Stimulated activated CD4-positive, alpha-beta T cell treated with anti-CD3 and anti-CD28 coated beads, Interleukin-1b, Interleukin-23, amount 100 ng/mL, for 4 hours (primary cell): ENCODE results near the gene DEFB132.
"Not testable (repeated sequence)": the region's sequence is repeated elsewhere in the genome, so short reads cannot be mapped to it uniquely, and the experiment has no call there.

ENCODE experiments used
- DNase-seq, 2 donors: peaks; one replicate each; pipeline ENCODE4 v3.0.0-alpha.2; 2020; ENCODE audit warnings: low read depth in 2 of 2

DEFB132 gene, protein sequence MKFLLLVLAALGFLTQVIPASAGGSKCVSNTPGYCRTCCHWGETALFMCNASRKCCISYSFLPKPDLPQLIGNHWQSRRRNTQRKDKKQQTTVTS

DNA sequence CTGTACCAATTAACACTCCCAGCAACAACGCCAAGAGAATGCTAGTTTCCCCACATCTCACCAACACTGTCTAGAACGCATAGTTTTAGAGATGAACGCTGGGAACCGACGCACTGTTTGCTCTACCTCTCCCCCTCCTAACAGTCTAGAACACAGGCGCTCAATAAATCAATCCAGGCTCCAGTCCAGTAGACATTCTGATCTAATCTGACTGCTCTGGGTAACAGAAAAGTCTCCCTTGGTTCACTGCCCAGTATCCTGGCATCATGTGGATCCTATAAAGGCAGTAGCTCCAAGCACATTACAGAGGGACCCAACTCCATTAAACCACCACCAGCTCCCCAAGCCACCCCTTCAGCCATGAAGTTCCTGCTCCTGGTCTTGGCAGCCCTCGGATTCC is at the start of gene DEFB132:
Gene DEFB132 (plus strand): TSS at position 306 of the 400 bp plus-strand sequence. CDS start 55 bp downstream, at position 361.
- no peak for DNase-seq

- no peak for DNase-seq
Observed at GRCh38 chr20:208942-209566, 48.5 kb upstream of the DEFB132 start.

DNA sequence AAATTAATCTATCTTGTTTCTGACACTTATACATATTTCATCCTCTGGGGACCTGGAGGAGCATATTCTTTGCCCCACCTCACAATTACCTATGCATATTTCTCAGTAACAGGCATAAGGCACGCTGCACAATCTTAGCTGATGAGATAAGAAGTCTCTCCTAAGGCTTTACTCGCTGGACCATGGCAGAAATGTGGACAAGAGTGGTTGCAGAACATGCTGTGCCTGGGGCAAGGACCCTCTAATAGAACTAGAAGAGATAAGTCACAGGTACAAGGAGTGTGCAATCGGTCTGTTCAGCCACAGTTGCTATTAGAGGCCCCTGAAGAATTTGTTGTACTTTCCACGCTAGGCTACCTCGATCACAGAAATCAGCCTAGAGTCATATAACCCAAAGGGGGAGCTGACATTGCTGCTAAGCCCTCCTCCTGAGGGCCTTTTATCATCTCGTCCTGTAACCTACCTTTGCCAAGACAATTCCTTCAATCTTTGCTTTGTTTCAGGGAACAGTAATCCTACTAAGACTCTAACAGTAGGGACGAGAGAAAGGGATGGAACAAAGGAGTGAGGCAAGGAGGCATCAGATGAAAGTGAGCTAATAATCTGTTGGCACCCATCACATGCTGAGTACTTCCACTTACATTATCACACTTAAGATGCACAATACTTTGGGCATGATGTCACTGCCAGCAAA is 46.6 kb upstream of the DEFB132 start:
- DNase-seq, result no peak

DNA sequence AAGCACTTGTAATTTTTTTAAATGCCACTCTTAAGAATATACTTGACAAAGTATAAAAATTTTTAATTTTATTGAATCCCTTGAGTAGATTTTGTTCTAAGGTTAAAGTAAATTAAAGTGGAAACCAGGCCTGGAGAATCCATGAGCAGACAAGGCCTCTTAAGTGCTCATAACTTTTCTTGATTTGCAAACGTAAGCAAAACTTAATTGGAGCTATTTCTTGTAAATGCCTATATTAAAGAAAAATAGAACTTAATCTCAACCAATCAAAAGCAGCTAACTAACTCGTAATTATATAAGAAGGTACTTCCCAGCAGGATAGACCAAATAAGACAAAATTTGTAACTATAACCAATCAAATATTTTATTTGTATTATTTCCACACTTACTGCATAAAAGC is 43.1 kb upstream of the DEFB132 start:
- DNase-seq, result no peak

DNA sequence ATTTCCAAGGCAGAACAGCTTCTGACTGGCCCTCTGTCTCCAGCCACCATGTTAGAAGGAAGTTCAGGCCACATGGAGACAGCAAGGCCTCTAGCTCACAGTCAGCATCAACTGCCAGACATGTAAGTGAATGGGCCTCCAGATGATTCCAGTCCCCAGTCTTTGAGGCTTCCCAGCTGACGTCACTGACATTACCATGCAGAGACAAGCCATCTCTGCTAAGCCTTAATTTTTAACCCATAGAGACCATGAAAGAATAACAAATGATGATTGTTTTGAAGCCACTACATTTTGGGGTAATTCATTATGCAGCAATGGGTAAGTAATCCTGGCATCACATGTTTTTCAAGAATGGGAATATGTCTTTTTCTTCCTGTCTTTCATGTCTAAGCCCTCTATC is 41.7 kb upstream of the DEFB132 start:
- DNase-seq, result no peak

GRCh38 chr20:217266-217665 is 40.3 kb upstream of the DEFB132 start:
- DNase-seq, result no peak

DNA sequence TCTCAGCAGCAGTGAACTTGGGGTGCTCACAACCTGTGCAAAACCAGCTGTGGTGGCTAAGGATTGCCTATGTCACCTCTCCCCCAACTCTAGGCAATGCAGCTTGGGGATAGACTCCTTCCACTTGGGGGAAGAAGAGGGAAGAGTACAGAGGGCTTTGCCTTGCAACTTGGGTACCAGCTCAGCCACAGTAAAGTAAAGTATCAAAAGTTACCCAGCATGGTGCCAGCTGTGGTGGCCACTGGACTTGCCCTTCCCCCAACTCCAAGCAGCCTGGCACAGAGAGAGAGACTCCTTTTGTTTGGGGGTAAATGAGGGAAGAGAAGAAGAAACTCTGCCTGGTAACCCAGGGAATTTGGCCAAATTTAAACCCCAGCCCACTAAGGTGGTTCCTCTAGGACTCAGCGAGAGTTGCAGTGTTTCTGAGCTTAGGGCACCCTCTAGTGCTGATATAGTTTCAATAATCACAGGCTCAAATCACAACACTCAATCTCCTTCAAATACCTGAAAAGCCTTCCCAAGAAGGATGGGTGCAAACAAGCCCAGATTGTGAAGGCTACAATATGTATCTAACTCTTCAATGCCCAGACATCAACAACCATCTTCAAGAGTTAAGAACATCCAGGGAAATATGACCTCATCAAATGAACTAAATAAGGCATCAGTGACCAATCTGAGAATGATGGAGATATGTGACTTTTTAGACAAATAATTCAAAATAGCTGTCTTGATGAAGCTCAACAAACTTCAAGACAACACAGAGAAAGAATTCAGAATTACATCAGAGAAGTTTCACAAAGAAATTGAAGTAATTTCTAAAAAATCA is 38.0 kb upstream of the DEFB132 start:
- no peak for DNase-seq

- DNase-seq, result no peak
Observed at GRCh38 chr20:221258-221830, 36.2 kb upstream of the DEFB132 start.

DNA sequence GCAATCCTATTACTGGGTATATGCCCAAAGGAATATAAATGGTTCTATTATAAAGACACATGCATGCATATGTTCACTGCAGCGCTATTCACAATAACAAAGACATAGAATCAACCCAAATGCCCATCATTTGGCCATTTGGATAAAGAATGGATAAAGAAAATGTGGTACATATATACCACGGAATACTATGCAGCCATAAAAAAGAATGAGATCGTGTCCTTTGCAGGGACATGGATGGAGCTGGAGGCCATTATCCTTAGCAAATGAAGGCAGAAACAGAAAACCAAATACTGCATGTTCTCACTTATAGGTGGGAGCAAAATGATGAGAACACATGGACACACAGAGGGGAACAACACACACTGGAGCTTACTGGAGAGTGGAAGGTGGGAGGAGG is 31.6 kb upstream of the DEFB132 start:
- not testable (repeated sequence) for DNase-seq

DNA sequence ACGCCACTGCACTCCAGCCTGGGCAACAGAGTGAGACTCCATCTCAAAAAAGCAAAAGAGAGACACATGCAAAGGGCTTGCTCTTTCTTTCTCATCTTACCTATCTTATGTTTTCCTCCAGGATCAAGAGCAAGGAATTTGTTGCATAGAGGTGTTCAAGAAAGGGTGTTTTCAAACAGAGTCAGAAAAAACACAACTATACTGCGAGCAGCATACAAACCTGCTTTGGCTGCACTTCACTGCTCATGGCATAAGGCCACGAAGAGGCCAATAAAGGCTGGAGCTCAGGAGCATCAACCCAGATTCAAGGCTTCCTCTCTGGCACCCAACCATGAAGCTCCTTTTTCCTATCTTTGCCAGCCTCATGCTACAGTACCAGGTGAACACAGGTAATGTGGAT is 30.6 kb upstream of the DEFB132 start, which contains the start of gene DEFB129:
Gene DEFB129 (plus strand): TSS at position 301 of the 400 bp plus-strand sequence. CDS start 31 bp downstream, at position 332.
- no peak for DNase-seq

DNA sequence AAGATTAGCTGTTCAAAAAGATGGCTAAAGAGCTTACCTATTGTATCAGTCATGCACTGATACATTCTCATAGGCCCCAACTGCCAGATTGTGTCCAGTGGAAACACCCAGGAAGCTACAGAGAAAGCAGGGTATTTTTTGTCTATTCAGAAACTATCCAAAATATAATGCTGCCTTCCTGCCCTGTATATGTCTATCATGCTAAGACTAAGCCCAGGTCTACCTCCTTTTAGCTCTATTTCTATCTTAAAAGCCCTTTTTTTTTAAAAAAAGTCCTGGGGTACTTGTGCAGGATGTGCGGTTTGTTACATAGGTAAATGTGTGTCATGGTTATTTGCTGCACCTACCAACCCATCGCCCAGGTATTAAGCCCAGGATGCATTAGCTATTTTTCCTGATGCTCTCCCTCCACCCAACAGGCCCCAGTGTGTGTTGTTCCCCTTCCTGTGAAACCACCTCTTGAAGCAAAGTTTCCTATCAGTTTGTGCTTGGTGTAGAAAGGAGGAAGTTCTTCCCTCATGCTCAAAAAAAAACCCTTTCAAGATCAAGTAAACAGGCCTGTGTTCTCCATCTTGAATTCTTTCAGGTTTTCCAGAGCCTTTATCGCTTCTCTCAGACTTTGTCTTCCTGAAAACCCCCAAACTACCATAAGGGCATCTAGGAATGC is 30.0 kb upstream of the DEFB132 start:
- no peak for DNase-seq

GRCh38 chr20:235891-236290 is 21.6 kb upstream of the DEFB132 start:
- DNase-seq, result no peak

DNA sequence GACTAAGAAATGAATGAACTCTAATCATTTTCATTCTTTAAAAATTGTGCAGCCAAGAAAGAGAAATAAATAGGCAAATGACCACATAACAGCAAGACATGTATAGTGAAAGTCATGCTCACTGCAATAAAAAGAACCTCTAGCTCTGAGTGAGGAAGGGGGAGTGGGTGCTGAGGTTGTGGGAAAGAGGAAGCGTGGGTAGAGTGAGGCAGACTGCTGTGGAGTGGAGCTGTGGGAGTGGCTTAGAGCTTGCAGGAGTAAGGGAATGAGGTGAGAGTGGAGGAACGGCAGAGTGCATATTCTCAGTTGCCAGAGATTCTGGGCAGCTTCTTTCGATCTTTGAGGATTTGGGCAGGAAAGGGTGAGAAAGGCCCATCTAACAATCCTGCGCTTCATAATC is 20.0 kb upstream of the DEFB132 start:
- peak; percentile 8 to 11 for DNase-seq

GRCh38 chr20:237929-238328 is 19.6 kb upstream of the DEFB132 start:
- no peak for DNase-seq

GRCh38 chr20:242905-243304 is 14.6 kb upstream of the DEFB132 start:
- no peak for DNase-seq

GRCh38 chr20:251354-251753 is 6.2 kb upstream of the DEFB132 start:
- DNase-seq, result no peak

GRCh38 chr20:252801-253200 is 4.7 kb upstream of the DEFB132 start:
- DNase-seq, result no peak

GRCh38 chr20:253447-253846 is 4.1 kb upstream of the DEFB132 start:
- not testable (repeated sequence) for DNase-seq

GRCh38 chr20:258269-258858 is 840 bp downstream of the DEFB132 start:
- DNase-seq, result no peak

DNA sequence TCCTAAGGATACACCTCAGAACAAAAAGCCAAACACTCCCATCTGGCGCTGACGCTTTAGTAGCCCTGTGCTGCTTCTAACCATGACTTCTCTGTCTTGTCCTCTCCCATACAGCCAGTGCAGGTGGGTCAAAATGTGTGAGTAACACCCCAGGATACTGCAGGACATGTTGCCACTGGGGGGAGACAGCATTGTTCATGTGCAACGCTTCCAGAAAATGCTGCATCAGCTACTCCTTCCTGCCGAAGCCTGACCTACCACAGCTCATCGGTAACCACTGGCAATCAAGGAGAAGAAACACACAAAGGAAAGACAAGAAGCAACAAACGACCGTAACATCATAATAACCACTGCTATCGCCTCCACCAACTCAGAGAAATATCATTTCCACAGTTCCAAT is 1.4 kb downstream of the DEFB132 start:
- DNase-seq, result no peak

DNA sequence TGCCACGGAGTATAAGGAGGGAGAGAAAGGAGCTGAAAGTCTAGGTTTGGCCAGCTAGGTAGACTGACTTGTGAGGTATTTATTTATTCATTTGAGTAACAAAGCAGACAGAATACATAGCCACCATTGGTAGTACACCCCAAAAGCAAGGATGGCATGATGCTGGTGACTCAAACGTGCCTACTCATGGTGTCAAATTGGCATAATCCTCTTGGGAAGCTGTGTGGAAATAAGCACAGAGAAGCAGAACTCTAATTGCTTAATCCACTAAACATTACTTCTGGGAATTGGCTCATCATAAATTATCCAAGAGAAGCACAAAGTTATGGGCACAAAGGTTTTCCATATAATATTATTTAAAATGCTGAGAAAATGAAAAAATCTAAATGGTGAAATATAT is 2.5 kb downstream of the DEFB132 start:
- no peak for DNase-seq
